GM18909 (cell line): ENCODE results near the gene DNAJA3.
"Not testable (repeated sequence)": the region's sequence is repeated elsewhere in the genome, so short reads cannot be mapped to it uniquely, and the experiment has no call there.

Source experiments
- ATAC-seq: cut with Tn5 transposase; IDR thresholded peaks from one replicate; pipeline ENCODE4 v1.9.1; 2021; ENCODE audit warnings: mild to moderate bottlenecking; ENCODE audit not compliant: unreplicated experiment, poor library complexity

Gene DNAJA3

GRCh38 chr16:4386951-4387565, 38.6 kb upstream of the DNAJA3 start:
- ATAC-seq: no peak

- ATAC-seq: no peak
Measured at GRCh38 chr16:4387781-4388180, 37.9 kb upstream of the DNAJA3 start.

- ATAC-seq: no peak
Measured at GRCh38 chr16:4388271-4389021, 37.2 kb upstream of the DNAJA3 start.

GRCh38 chr16:4389051-4389955, 36.4 kb upstream of the DNAJA3 start:
- ATAC-seq: no peak

GRCh38 chr16:4390266-4391260, 35.1 kb upstream of the DNAJA3 start:
- no peak for ATAC-seq

GRCh38 chr16:4391631-4392381, 33.9 kb upstream of the DNAJA3 start:
- ATAC-seq: no peak

GRCh38 chr16:4392382-4393239, 33.1 kb upstream of the DNAJA3 start:
- ATAC-seq: no peak

- no peak for ATAC-seq
Measured at GRCh38 chr16:4393240-4393600, 32.4 kb upstream of the DNAJA3 start.

- not testable (repeated sequence) for ATAC-seq
Measured at GRCh38 chr16:4393850-4394249, 31.8 kb upstream of the DNAJA3 start.

- ATAC-seq: no peak
Measured at GRCh38 chr16:4395055-4395726, 30.5 kb upstream of the DNAJA3 start.

- no peak for ATAC-seq
Measured at GRCh38 chr16:4399001-4399730, 26.5 kb upstream of the DNAJA3 start.

- no peak for ATAC-seq
Measured at GRCh38 chr16:4401094-4401501, 24.6 kb upstream of the DNAJA3 start.

- ATAC-seq: no peak
Measured at GRCh38 chr16:4401510-4401909, 24.2 kb upstream of the DNAJA3 start.

- no peak for ATAC-seq
Measured at GRCh38 chr16:4402439-4403132, 23.1 kb upstream of the DNAJA3 start.

- ATAC-seq: no peak
Measured at GRCh38 chr16:4403133-4403949, 22.3 kb upstream of the DNAJA3 start.
